Dermis blood vessel endothelial cell (primary cell): Measurements from ENCODE around the gene LPCAT3. TPM values are rescaled to one million over a fixed set of nuclear protein-coding genes. Genes with fewer than 3 reads are reported as not detected.

ENCODE experiments used
- DNase-seq: peaks from one replicate; pipeline ENCODE4 v3.0.0; 2010
- total RNA-seq: library from RNA; depleted of rRNA; stranded (reverse); fragments of >200 nt; gene quantifications from 2 replicates; pipeline ENCODE4 v1.2.3, GENCODE V29; 2014

The LPCAT3 gene
- total RNA-seq, 1 donor from 2014 or later: 8.0 TPM

DNA sequence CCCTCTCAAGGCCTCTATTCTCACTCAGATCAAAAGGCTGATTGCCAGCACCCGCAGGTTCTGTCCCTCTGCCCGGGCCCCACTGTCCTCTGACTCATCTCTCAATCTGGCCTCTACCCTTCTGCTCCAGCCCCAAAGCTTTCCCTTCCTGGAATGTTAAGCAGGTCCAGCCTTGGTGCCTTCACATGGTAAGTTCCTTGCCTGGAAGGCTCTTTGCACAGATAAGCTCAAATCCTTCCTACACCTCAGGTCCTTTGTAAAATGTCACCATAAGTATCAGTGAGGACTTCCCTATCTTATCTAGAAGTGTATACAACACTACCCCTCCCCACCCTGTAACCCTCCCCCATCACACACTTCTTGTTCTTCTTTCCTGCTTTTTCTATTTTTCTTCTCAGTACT lies 22.2 kb downstream of the LPCAT3 start:
- DNase-seq: no peak

DNA sequence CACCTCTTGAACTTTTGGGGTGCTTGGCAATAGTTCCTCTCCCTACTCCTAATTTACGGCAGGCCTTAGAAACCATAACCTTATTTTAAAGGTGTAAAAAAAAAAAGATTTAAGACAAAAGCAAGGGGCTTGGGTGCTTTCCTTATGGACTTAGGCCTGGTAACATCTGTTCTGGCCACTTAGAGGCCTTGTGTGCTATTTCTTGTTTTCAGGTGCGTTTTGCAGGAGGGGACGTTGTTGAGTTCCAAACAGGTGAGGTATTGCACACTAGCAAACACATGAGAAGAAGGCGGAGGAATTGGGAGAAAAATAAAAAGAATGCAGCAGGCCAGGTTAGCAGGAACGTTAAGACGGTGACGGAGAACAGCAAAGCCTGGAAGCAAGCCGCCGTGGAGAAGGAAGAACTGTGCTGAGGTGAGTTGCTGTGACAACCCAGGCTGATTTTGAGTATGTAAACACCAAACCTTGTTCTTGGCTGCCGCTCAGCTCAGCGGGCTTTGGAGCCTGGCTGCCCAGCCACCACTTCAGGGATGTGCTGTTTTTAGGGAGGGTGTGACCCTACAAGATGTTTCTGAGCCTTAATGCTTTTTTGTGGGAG lies 30.2 kb downstream of the LPCAT3 start:
- no peak for DNase-seq

DNA sequence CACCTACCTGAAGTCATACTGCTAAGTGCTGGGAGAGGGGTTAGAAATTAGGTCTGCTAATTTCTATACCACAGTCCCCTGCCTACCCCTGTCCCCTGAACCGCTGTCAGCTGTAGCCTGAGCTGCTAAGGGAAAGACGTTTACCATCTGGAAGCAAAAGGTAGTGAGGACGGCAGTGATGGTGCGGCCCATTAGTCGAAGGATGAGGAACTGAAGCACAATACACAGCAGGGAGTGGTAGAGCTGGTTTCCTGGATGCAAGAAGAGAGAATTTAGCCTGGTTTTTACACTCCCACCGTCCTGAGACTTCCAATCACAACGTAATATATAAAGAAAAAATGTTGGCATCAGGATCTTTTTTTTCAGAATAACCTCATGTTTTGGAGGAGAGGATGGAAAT lies 35.7 kb downstream of the LPCAT3 start:
- DNase-seq: no peak

DNA sequence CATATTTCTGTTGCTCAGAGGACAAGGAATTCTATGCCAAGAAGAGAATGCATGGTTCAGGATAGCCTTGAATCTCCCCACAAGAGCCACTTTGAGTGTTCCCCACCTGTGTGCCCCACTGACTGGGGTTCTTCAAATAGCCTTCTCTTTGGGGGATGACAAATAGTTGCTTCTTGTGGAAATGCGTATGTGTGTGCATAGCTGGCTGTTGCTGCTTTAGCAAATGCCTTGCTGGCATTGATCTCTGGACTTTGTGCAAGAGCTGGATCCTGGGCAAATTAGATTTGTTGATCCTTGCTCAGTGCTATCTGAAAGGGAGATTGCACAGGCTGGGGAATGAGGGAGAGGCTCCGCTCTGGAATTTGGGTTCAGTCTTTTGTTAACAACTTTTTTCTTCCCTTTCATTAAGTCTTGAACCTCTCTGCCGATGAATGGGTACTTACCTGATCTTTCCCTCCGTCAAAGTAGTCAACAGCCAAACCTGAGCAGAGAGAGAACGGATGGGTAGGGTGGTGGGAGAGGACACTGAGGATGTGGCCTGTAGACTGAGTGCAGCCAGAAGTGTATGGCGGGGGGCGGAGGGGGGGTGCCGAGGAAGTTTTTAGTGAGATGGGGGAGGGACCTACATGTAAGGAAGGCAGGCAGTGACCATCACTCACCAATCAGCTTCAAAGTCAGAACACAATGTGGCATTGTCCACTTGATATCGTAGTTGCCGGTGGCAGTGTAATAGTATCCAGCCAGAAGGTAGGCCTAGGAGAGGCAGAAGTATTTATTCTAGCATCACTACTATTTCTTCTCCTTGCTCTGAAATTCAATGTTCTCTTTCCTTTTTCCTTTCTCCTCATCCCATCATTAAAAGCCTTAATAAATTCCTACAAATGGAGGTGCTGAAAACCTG lies 36.9 kb downstream of the LPCAT3 start:
- DNase-seq: no peak

DNA sequence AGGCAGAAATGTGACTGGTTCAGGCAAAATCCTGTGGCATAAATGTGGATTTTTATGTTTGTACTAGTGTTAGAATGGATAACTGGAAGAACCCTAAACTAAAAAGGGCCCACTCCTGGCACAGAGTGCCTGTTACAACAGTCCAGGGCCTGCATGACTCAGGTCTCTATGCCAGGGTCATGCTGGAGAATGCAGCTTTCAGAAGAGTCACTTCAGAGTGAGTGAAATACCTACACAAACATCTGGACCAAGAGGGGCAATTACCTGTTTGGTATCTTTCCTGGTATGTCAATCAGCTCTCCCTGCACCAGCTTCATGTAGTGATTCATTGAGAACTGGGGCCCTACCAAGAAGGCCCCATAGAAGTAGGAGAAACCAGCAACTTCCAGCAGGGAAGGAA lies 37.5 kb downstream of the LPCAT3 start:
- DNase-seq: no peak

DNA sequence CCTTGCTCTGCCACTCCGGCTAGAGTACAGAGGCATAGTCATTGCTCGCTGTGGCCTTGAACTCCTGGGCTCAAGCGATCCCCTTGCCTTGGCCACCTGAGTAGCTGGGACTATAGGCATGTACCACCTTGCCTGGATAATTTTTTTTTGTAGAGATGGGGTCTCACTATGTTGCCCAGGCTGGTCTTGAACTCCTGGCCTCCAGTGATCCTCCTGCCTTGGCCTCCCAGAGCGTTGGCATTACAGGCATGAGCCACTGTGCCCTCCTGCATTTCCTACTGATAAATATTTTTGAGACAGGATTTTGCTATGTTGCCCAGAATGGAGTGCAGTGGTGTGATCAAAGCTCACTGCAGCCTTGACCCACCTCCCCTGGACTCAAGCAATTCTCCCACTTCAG lies 38.2 kb downstream of the LPCAT3 start:
- no peak for DNase-seq

DNA sequence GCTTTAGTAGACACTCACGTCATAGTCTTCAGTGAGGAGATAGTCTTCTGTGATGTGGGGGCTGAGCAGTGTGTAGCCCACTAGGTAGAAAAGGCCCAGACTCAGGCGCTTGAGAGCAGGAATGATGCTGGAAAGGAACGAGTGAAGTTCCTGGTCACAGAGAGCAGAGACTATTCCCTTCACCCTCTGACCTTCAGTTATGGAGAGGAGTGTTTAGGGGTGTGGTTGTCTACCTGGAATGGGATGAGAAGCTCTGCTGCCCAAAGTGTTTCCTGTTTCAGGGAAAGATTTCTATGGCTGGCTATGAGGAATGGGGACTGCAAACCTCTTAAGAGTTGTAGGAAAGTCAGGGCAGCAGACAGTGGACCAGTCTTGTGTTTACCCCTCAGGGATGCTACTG lies 38.8 kb downstream of the LPCAT3 start:
- DNase-seq: no peak

DNA sequence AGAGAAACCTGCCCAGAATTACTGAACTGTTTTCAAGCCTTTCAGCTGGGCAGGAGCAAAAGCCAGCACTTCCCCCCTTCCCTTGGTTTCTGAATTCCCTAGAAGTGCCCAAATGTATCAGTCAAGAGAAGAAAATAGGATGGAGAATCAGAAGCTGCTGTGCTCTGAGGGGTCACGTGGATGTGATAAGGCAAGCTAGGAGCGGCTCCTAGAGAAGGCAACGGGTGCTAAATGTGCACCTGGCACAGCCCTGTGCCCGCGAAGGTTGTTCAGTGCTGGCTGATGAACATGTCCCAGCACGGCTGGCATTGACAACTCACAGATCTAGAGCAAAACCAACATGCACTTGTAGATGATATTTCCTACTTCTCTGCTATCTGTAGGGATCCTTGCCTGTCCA lies 39.3 kb downstream of the LPCAT3 start:
- no peak for DNase-seq

DNA sequence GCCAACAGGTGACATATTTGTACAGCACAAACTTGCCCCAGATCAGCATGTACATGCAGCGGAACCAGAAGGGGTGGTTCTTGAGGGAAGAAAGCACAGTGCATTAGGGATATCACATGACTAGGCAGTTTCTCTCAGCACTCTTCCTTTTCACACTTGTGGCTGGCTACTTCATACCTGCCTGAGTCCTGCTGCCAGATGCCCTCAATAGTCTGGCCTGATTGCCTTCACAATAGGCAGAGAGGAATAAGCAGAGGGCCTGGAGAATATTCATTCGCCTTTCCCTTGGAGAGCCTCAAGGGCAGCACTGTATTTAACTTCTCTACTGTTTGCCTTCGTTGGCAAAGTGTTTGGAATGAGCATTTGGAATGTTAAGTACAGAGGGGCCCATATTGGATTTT lies 39.7 kb downstream of the LPCAT3 start:
- DNase-seq: no peak

DNA sequence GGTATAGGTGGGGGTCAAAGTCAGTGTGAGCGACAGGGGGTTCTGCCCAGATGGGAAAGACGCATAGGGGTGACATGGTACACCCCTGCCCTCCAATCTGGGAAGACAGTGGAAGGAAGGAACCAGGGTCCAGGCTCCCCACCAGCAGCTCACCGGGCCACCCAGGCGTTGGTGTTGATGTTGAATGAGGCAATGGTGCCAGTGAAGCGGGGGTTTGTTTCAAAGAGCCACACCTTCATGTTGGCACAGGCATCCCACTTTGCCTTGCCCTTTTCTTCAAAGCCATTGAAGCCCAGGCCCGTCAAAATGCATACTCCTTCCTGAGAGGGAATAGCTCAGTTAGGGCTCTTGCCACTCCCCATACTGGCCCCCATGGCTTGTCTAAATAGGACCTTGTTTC lies 40.1 kb downstream of the LPCAT3 start:
- DNase-seq: no peak

DNA sequence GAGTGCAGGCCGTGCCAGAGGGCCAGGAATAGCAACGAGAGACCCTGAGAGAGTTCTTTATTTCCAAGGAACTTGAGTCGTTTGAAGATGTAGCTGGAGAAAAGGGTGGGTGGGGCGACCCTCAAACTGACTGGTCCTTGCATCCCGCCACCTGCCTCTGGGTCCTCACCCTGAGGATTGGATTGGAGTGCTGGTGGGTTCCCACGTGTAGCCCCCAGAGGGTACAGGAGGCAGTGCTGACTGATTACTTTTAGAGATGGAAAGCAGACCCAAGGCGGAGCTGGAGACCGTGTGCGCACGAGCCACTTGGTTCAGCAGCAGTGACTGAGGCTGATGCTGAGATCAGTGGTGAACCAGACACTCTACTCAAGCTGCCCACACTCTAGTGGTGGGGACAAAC lies 40.6 kb downstream of the LPCAT3 start:
- DNase-seq: no peak

DNA sequence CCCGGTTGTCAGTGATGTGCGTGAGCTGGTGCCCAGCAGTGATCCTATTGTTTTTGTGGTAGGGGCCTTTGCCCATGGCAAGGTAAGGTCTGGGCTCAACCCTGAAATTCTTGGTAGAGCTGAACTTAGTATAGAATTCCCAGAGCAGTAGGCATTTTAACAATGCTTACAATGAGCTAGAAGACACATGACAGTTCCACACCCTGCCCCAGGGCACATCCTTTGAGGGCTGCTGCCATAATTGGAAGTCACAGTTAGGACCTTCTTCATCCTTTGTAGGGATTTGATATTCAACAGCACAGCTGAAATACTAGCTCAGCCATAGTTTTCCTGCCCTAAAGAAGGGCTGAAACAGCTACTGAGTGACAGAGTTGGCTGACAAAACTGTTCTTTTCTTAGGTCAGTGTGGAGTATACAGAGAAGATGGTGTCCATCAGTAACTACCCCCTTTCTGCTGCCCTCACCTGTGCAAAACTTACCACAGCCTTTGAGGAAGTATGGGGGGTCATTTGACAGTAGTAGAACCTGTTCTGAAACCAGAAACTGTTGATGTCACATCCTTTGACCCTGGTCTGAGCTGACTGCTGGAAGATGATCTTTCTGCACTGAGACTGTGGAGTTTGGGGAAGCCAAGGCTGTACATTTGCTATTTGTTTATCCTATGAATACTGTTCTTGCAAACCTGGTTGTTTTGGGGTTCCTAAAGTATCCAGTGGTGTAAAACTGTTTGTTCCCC lies 42.8 kb downstream of the LPCAT3 start:
- no peak for DNase-seq

DNA sequence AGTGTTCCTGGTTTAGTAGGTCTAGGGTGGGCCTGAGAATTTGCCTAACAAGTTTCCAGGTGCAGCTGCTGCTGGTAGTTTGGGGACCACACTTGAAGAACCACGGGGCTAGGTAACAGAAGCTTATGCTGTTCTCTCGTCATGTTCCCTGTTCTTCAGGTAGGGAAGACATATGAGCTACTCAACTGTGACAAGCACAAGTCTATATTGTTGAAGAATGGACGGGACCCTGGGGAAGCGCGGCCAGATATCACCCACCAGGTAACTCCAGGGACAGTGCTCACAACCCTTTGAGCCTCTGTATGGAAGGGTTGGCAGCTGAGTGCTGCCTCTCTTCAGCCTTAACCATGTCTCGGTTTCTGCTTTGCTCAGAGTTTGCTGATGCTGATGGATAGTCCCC lies 44.1 kb downstream of the LPCAT3 start:
- DNase-seq: no peak

DNA sequence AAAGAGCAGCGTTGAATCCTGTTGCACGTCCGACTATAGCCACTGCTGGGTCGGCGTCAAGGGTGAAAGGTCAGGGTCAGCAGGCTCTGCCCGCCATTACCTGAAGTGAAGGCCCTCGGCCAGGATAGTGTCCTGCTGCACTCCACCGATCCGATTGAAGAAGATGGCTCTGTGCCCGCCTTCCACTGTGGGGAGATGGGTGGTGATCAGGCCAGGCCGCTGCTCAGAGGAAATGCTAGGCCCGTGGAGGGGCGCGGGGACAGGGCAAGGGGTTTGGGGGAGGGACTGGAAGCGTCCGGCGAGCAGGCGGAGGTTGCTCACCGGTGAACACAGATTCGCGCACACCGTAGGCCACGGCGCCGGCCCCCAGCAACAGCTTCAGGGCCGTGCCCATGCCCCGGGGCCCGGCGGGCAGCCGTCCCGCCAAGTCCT lies 48.2 kb downstream of the LPCAT3 start:
- DNase-seq: peak; percentile 17

DNA sequence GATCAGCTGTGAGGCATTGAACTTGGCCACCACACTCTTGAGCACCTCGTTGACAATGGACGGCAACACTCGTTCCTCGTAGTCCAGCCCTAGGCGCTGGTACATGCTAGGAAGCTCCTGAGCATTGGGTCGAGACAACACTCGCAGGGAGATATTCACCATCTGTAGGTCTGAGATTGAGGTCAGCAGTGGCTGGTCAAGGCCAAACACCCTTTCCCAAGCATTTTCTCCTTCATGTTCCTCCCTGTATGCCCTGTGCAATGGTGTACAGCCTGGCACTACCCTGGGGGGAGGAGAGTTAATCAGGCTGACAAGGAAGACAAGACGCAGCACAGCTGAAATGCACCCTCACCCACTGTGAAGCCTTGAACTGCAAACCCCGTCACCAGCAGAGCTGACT lies 49.9 kb downstream of the LPCAT3 start:
- DNase-seq: no peak

DNA sequence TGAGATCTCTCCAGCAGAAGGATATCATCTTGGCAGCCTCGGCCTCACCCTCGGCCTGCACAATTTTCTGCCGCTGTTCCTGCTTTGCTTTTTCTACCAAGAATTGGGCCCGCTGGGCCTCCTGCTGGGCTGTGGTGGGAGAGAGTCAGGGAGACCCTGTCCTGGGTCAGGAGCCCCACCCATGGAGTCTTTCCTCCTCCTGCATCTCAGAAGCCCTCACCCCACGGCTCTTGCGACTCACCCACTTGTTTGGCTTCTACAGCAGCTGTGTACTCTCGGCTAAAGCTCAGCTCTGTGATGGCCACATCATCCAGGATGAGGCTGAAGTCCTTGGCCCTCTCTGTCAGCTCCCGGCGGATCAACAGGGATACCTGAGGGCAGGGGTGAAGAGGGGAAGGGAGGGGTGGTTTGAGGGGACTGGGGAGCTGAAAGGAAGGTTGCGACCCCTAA lies 50.6 kb downstream of the LPCAT3 start:
- no peak for DNase-seq

DNA sequence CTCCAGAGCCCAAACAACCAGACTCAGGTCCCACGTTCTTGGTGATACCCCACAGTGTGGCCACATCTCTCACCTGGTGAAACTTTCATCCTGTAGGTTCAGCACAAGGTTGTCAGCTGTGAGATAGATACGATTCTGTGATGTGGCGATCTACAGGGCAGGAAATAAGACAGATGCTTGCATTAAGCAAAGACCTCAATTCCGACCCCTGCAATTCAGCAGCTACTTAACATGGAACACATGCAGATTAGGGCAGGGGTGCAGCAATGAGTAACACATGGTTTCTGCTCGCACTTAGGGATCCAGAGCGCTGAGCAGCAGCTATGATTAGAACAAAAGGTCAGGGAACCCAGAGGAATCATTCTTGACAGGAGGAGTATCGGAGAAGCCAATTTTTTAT lies 51.9 kb downstream of the LPCAT3 start:
- no peak for DNase-seq

DNA sequence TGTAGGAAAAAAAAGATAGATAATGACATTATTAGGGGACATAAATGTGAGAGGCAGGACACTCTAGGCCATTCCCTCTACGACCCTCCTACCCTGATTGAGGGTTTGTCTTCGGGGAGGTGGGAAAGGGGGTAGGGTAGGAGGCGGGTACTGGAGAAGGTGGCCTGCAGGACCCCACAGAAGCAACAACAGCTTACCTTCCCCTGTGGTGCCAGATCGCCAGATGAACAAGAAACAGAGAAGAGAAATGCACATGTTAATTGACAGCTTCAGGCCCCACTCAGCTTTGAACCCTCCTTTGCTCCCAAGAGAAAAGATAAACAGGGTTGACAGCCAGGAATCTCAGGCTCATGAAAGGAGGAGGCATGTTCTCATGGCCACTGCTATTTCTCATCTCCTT lies 52.6 kb downstream of the LPCAT3 start:
- no peak for DNase-seq

DNA sequence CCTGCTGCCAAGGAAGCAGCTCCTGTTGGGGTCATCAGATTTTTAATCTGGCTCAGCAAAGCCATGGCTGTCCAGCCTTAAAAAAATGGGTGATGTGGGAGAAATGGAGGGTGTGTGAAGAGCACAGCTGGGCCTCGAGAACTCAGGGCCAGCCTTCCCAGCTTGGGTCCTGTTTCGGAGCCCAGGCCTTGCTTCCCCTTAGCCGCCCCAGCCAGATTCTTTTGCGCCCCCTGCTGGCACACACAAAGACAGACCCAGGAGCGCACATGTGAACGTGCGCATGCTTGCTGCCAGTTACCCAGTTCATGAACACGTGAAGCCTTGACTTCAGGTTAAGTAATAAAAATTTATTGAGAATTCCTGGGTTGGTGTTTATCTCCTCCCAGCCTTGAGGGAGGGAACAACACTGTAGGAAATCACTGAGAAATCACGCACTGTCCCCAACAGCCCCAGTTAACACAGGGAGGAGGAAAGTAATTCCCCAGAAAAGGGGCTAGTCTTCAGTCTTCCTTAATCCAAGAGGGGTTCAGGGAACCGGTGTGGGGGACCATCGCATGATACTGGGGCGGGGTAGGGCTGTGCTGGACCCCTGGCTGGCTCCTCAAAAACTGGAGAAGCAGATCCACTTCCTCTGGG lies 53.1 kb downstream of the LPCAT3 start:
- peak; percentile 94 for DNase-seq

DNA sequence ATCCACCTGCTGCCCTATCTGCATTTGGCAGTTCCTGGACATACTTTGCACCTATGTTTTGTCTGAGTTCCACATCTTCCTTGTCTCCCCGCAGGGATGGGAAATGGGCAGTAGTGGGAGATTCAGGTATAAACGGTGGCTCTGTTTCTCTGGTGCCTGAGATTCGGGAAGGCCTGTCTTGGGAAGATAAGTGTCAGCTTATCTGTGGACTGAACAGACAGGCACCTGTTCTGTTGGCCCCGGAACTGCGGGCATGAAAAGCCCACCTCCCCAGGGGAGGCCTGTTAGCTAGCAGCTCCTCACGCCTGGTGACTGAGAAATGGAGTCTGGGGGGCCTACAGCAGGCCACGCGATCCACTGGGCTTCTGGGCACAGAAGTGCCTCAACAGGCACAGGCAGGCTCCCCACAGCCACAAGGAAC lies 53.7 kb downstream of the LPCAT3 start:
- DNase-seq: no peak

DNA sequence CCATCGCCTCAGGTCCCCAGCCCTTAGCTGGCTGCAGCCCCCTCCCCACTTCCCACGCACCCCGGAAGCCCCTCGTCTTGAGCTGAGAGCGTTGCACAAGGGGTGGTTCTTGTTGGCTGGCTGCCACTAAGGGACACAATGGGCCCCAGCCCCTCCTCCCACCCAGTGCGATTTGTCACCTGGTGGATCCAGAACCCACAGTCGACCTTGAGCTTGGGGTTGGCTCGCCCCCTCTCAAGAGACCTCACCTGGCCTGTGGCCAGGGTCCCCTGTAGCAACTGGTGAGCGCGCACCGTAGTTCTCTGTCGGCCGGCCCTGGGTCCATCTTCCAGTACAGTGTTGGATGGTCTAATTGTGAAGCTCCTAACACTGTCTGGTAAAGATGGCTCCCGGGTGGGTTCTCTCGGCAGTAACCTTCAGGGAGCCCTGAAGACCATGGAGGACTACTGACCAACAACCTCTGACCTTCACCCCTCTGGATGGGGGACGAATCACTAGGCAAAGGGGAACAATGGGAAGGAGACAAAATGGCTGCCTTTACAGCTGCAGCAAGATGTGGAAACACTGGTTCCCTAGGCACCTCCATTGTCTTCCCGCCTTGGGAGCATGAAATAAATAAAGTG lies 54.4 kb downstream of the LPCAT3 start:
- no peak for DNase-seq

DNA sequence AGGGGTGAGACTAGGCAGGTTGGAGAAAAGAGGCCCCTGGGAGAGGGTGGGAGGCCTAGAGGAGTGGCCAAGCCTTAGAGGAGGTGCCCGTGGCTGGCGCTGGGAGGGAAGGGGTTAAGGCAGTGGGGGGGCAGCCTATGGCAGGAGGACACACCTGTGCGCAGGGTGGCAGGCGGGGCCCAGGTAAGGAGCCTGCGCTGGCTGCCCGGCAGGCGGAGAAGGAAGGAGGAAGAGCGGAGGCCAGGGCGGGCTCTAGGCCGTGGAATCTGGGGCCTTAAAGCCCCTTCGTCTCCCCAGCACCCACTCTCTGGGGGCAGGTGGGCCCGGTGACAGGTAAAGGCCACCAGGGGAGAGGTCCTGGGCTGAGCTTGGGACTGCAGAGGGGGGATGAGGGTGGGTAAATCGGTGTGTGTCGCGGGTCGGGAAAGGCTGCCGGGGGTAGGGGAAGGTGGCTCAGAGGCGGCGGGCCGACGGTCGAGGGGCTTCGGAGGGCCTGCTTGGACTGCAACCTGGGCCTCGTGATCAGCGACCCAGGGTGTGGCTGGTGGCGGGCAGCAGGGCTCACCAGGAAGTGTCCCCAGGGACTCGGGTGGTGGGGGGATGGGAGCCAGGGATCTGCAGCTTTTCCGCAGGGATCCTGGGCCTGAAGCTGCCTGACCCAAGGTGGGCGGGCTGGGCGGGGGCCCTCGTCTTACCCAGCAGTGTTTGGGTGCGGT lies 55.1 kb downstream of the LPCAT3 start:
- DNase-seq: no peak
